ENCODE data around the gene IRF2. TPM values are rescaled to one million over a fixed set of nuclear protein-coding genes. Genes with fewer than 3 reads are reported as not detected.

Gene IRF2
- total and polyA plus RNA-seq, 2 of the 8 experiments (the other 6 are each of a cell fraction or from before 2014, with no cell fraction given): 13.8 to 17.0 TPM

GRCh38 chr4:184350964-184351363, 123.4 kb downstream of the IRF2 start:
- Histone ChIP-seq H4K8ac (ENCODE audit: extremely low read depth, insufficient read depth, low read length) (no peak overlapping the region), H4K91ac (replicated peaks; ENCODE audit: insufficient read length, low read length) (no peak overlapping the region), H3K9me3 (ENCODE audit: insufficient read depth in 2 of 2, low read depth in 1 of 2, low read length in 1 of 2) (no peaks in the 10 kb centered on the region), H3K23me2 (ENCODE audit: low read depth, low read length) (no peaks in the 10 kb centered on the region), H2BK12ac (ENCODE audit: low read depth, low read length) (no peak overlapping the region), H3K23ac (ENCODE audit: insufficient read length) (no peak overlapping the region), H3K4me1 (replicated peaks in 1 of 4; ENCODE audit: control insufficient read depth in 3 of 4, insufficient read depth in 4 of 4, low read length in 3 of 4) (peaks cover 7 to 20% (median 17%) of the 10 kb centered on the region in 4 experiments; a peak in 6 of 7 replicates), H3K27ac (ENCODE audit: low read depth, low read length) (no peak overlapping the region), H2AFZ (ENCODE audit: low read length) (no peak overlapping the region), H3K56ac (replicated peaks; ENCODE audit: insufficient read length, low read depth, low read length) (no peak overlapping the region), H3K18ac (ENCODE audit: extremely low read depth, low read length) (no peak overlapping the region), H2BK120ac (replicated peaks; ENCODE audit: low read depth, low read length) (no peak overlapping the region), H3K14ac (ENCODE audit: insufficient read length) (no peak overlapping the region), H2BK5ac (ENCODE audit: low read depth, low read length) (no peak overlapping the region), H4K5ac (ENCODE audit: insufficient read length, low read depth, low read length) (no peak overlapping the region), H3K79me1 (ENCODE audit: low read depth, low read length) (no peaks in the 10 kb centered on the region), H2BK15ac (ENCODE audit: low read length) (no peak overlapping the region), H3K4ac (replicated peaks; ENCODE audit: insufficient read length, low read depth, low read length) (no peak overlapping the region), H4K20me1 (replicated peaks in 1 of 2; ENCODE audit: control insufficient read depth in 1 of 2, insufficient read depth in 2 of 2, low read length in 2 of 2) (no peaks in the 10 kb centered on the region), H3K27me3 (replicated peaks in 1 of 4; ENCODE audit: control insufficient read depth in 3 of 4, extremely low read depth in 1 of 4, insufficient read depth in 3 of 4, low read length in 3 of 4) (no peaks in the 10 kb centered on the region; a peak in 1 of 7 replicates), H3K36me3 (ENCODE audit: control insufficient read depth in 2 of 4, insufficient read depth in 4 of 4, low read length in 3 of 4) (no peaks in the 10 kb centered on the region), H2AK5ac (ENCODE audit: low read depth, low read length) (no peak overlapping the region), H3K4me2 (ENCODE audit: insufficient read depth in 1 of 2, low read depth in 2 of 2, low read length in 2 of 2) (no peak overlapping the region), H3K9ac (replicated peaks in 1 of 4; ENCODE audit: extremely low read depth in 1 of 4, low read depth in 3 of 4, low read length in 3 of 4) (no peak overlapping the region), H3K4me3 (ENCODE audit: extremely low read depth in 1 of 4, insufficient read depth in 2 of 4, low read depth in 3 of 4, low read length in 4 of 4) (no peak overlapping the region), H3K79me2 (ENCODE audit: control insufficient read depth in 1 of 2, insufficient read depth in 2 of 2, low read length in 2 of 2) (no peaks in the 10 kb centered on the region), H2BK20ac (ENCODE audit: low read length) (no peak overlapping the region)
- ChIA-PET CTCF (ENCODE audit: partially characterized antibody) (interaction anchor here (1.2 to 2.3 kb wide), 2 partner anchors 8 to 10 kb away, joined by 3 to 5 read pairs; no protein-coding TSS in a partner anchor), POLR2A (ENCODE audit: partially characterized antibody) (interaction anchor here (1.0 kb wide), 1 partner anchor 9 kb away, joined by 3 read pairs; no protein-coding TSS in a partner anchor)
- DNase-seq (ENCODE audit: low read depth in 1 of 2, low spot score in 2 of 2) (no peak), FAIRE-seq (no peak)
- 96% methylated on average over 5 of the region's 5 CpGs; no CpG with 5 or more reads in 1 of the 2 experiments for WGBS, 2 experiments (ENCODE audit: extremely low coverage in 1 of 2, insufficient coverage in 1 of 2, insufficient read length in 1 of 2, insufficient replicate concordance in 2 of 2, low coverage in 1 of 2, low lambda C conversion rate in 2 of 2, missing lambda C conversion rate in 1 of 2)
